GM12892 (cell line): ENCODE data around the gene R3HDM2.

Experiments
- POLR2A ChIP-seq: IDR thresholded peaks from 2 replicates; pipeline ENCODE4 v1.6.1; 2011; ENCODE audit warnings: low read depth, low read length, control low read depth
- POLR2AphosphoS5 ChIP-seq: IDR thresholded peaks from 2 replicates; pipeline ENCODE4 v1.6.1; 2011; ENCODE audit warnings: low read depth, low read length, control low read depth
- TAF1 ChIP-seq: IDR thresholded peaks from 2 replicates; pipeline ENCODE4 v1.6.1; 2011; ENCODE audit warnings: low read depth, mild to moderate bottlenecking, control low read depth, low read length, borderline replicate concordance

GRCh38 chr12:57212701-57213057 lies 218.2 kb downstream of the R3HDM2 start:
- TF ChIP-seq POLR2A (no peak), POLR2AphosphoS5 (no peak), TAF1 (no peak)
